SK-N-SH (cell line): ENCODE measurements around the gene MPHOSPH8. TPM values are rescaled to one million over a fixed set of nuclear protein-coding genes. Genes with fewer than 3 reads are reported as not detected.

Experiments used
- CTCF ChIA-PET: fragments of 300-600, 350-600 bp; formaldehyde crosslinking; extraction: SDS; loops from one replicate; lab custom pipeline; 2021; lab: Yijun Ruan, JAX
- POLR2A ChIA-PET: fragments of 350-600 bp; sonication (Branson Sonifier 250); formaldehyde crosslinking; extraction: SDS; loops from one replicate; lab custom pipeline; 2020; ENCODE audit warnings: antibody characterized with exemption, inconsistent platforms; lab: Yijun Ruan, JAX
- DNase-seq: peaks from one replicate; pipeline ENCODE4 v3.0.0; 2012
- H2AFZ ChIP-seq: fragments of 200-600 bp; sonication (generic); 2 replicates; pipeline ENCODE4 v1.8.1; 2016; ENCODE audit warnings: antibody characterized with exemption, mild to moderate bottlenecking, low read depth
- H3F3A ChIP-seq: fragments of 200-600 bp; sonication (generic); replicated peaks from 2 replicates; pipeline ENCODE3; 2016; ENCODE audit warnings: antibody characterized with exemption, mild to moderate bottlenecking; ENCODE audit not compliant: insufficient read depth
- H3K27ac ChIP-seq, 2 experiments: fragments of 200-500 bp in 1 of 2; fragments of 200-600 bp in 1 of 2; sonication (Bioruptor generic) in 1 of 2; sonication (generic), shearing (Covaris generic) in 1 of 2; 2 replicates each; pipeline versions ENCODE4 v1.5.1 to v1.6.1; 2014 to 2016; ENCODE audit warnings: low read depth in 2 of 2, inconsistent platforms in 1 of 2, low read length in 1 of 2, mild to moderate bottlenecking in 1 of 2, mixed read lengths in 1 of 2
- H3K27me3 ChIP-seq: fragments of 200-600 bp; sonication (generic), shearing (Covaris generic); 2 replicates; pipeline ENCODE4 v1.6.1; 2016; ENCODE audit warnings: mixed run types; ENCODE audit not compliant: insufficient read depth
- H3K36me3 ChIP-seq, 2 experiments: fragments of 200-500 bp in 1 of 2; fragments of 200-600 bp in 1 of 2; sonication (Bioruptor generic) in 1 of 2; sonication (generic) in 1 of 2; replicated peaks in 1 of 2; 2 replicates each; pipeline versions ENCODE3 to v1.5.1; 2014 to 2016; ENCODE audit warnings: low read length in 1 of 2, mild to moderate bottlenecking in 1 of 2; ENCODE audit not compliant: insufficient read depth in 2 of 2, control insufficient read depth in 1 of 2
- H3K4me1 ChIP-seq, 2 experiments: fragments of 200-500 bp in 1 of 2; fragments of 200-600 bp in 1 of 2; sonication (Bioruptor generic) in 1 of 2; sonication (generic), shearing (Covaris generic) in 1 of 2; 2 replicates each; pipeline versions ENCODE4 v1.5.1 to v1.6.1; 2014 to 2016; ENCODE audit warnings: low read depth in 1 of 2, low read length in 1 of 2, mixed run types in 1 of 2; ENCODE audit not compliant: insufficient read depth in 2 of 2, control insufficient read depth in 1 of 2
- H3K4me2 ChIP-seq: fragments of 200-600 bp; sonication (generic), shearing (Covaris generic); 2 replicates; pipeline ENCODE4 v1.6.1; 2017; ENCODE audit warnings: mixed run types
- H3K4me3 ChIP-seq, 2 experiments: fragments of 200-500 bp in 1 of 2; fragments of 200-600 bp in 1 of 2; sonication (Bioruptor generic) in 1 of 2; sonication (generic), shearing (Covaris generic) in 1 of 2; 2 replicates each; pipeline versions ENCODE4 v1.5.1 to v1.8.1; 2014 to 2016; ENCODE audit warnings: low read depth in 2 of 2, inconsistent platforms in 1 of 2, low read length in 1 of 2, mild to moderate bottlenecking in 1 of 2, mixed read lengths in 1 of 2, moderate library complexity in 1 of 2
- H3K79me2 ChIP-seq: fragments of 200-600 bp; sonication (generic); 2 replicates; pipeline ENCODE4 v1.8.1; 2017; ENCODE audit warnings: mild to moderate bottlenecking; ENCODE audit not compliant: insufficient read depth
- H3K9ac ChIP-seq: fragments of 200-600 bp; sonication (generic); 2 replicates; pipeline ENCODE4 v1.6.1; 2017; ENCODE audit warnings: mixed run types
- H3K9me2 ChIP-seq: fragments of 200-600 bp; sonication (generic); 2 replicates; pipeline ENCODE4 v1.6.1; 2017; ENCODE audit warnings: mixed run types
- H3K9me3 ChIP-seq: fragments of 200-600 bp; sonication (generic); 2 replicates; pipeline ENCODE4 v1.6.1; 2017; ENCODE audit warnings: mixed run types, mild to moderate bottlenecking, moderate library complexity
- H4K20me1 ChIP-seq: fragments of 200-600 bp; sonication (generic); 2 replicates; pipeline ENCODE4 v1.6.1; 2017; ENCODE audit warnings: mild to moderate bottlenecking, mixed run types; ENCODE audit not compliant: insufficient read depth
- ELF1 ChIP-seq: IDR thresholded peaks from 2 replicates; pipeline ENCODE4 v1.4.0; 2012
- EZH2phosphoT487 ChIP-seq: fragments of 200-600 bp; sonication (generic); IDR thresholded peaks from 2 replicates; pipeline ENCODE4 v1.6.1; 2017; ENCODE audit warnings: low read depth, mixed run types, mild to moderate bottlenecking, antibody characterized with exemption, moderate library complexity, borderline replicate concordance
- FOSL2 ChIP-seq: IDR thresholded peaks from 2 replicates; pipeline ENCODE4 v1.4.0; 2012; ENCODE audit warnings: low read depth, mild to moderate bottlenecking, moderate library complexity, borderline replicate concordance
- FOXM1 ChIP-seq: IDR thresholded peaks from 2 replicates; pipeline ENCODE4 v1.4.0; 2012; ENCODE audit warnings: low read depth, mild to moderate bottlenecking
- GABPA ChIP-seq: IDR thresholded peaks from 2 replicates; pipeline ENCODE4 v1.4.0; 2012; ENCODE audit warnings: low read depth, mild to moderate bottlenecking
- JUND ChIP-seq: IDR thresholded peaks from 2 replicates; pipeline ENCODE4 v1.4.0; 2012
- MXI1 ChIP-seq: IDR thresholded peaks from 2 replicates; pipeline ENCODE4 v1.6.1; 2012; ENCODE audit warnings: mild to moderate bottlenecking, low read depth, low read length, improper control_type of control experiment
- NRF1 ChIP-seq: IDR thresholded peaks from 2 replicates; pipeline ENCODE4 v1.6.1; 2012; ENCODE audit warnings: low read depth, mild to moderate bottlenecking, low read length
- POLR2AphosphoS5 ChIP-seq: IDR thresholded peaks from 2 replicates; pipeline ENCODE4 v1.6.1; 2012; ENCODE audit warnings: low read depth, low read length
- RCOR1 ChIP-seq: fragments of 150-350 bp; IDR thresholded peaks from 2 replicates; pipeline ENCODE4 v1.6.1; 2017; ENCODE audit warnings: antibody characterized with exemption, low read length
- RXRA ChIP-seq: IDR thresholded peaks from 2 replicates; pipeline ENCODE4 v1.4.0; 2012; ENCODE audit warnings: low read depth, mild to moderate bottlenecking, borderline replicate concordance
- SIN3A ChIP-seq: IDR thresholded peaks from 2 replicates; pipeline ENCODE4 v1.6.1; 2012; ENCODE audit warnings: low read depth, mild to moderate bottlenecking, low read length, moderate library complexity, borderline replicate concordance
- SMC3 ChIP-seq: IDR thresholded peaks from 2 replicates; pipeline ENCODE4 v1.6.1; 2012; ENCODE audit warnings: low read depth, low read length, improper control_type of control experiment
- TCF12 ChIP-seq: IDR thresholded peaks from 2 replicates; pipeline ENCODE4 v1.4.0; 2012
- TEAD4 ChIP-seq: IDR thresholded peaks from 2 replicates; pipeline ENCODE4 v1.4.0; 2012; ENCODE audit warnings: mild to moderate bottlenecking, borderline replicate concordance; ENCODE audit not compliant: insufficient read depth
- USF2 ChIP-seq: fragments of 150-350 bp; IDR thresholded peaks from 2 replicates; pipeline ENCODE4 v1.6.1; 2017; ENCODE audit warnings: antibody characterized with exemption, low read length, low read depth, borderline replicate concordance
- WGBS: methylation state at CpG from one replicate; pipeline ENCODE4 v1.1.6; 2017; ENCODE audit warnings: low lambda C conversion rate; 5-methylcytosine and 5-hydroxymethylcytosine counted together
- polyA plus RNA-seq, 3 experiments: library from polyadenylated mRNA; depleted of rRNA; stranded (reverse); fragments of >200 nt; gene quantifications; 2 replicates each; pipeline ENCODE4 v1.2.3, GENCODE V29; 2012
- TF ChIP-seq, protein P1 (sequence below): IDR thresholded peaks from 2 replicates; pipeline ENCODE4 v1.4.0; 2012; ENCODE audit warnings: low read depth

MPHOSPH8 gene
- polyA plus RNA-seq, 1 of the 3 experiments (the other 2 are of a cell fraction), result 11.1 TPM

DNA sequence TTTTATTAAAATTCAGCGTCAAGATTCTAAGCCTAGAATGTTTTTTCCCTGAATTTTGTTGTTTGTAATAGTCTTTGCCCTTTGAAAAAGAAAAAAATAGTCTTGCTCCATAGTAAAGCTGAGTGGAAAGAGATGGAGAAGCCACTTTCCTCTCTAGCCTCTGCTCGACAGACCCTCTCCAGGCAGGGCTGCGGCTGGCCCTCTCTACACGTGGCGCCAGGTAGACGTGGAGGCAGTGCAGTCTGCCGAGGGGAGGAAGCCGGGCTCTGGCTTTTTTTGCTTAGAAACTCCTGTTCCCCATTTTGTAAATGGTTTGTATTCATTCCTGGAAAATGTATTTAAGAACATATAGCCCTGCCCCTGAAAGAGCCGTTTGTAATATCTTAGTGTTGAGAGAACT, 35.3 kb downstream of the MPHOSPH8 start:
- peaks cover 57 to 65% of the 10 kb centered on the region in 2 experiments for H3K36me3 ChIP-seq
- POLR2A ChIA-PET, result no interaction called here
- CTCF ChIA-PET, result no interaction called here

GRCh38 chr13:19670147-19670546, 36.7 kb downstream of the MPHOSPH8 start:
- Histone ChIP-seq H3K9ac (no peak overlapping the region), H3K79me2 (no peaks in the 10 kb centered on the region), H3K36me3 (peaks cover 68 to 71% of the 10 kb centered on the region in 2 experiments), H3K4me1 (peaks cover 0 to 13% of the 10 kb centered on the region in 2 experiments; a peak in 1 of 4 replicates), H4K20me1 (no peaks in the 10 kb centered on the region), H3K4me3 (no peak overlapping the region), H3K27me3 (no peaks in the 10 kb centered on the region), H3K9me2 (no peaks in the 10 kb centered on the region), H3K27ac (no peak overlapping the region), H3K9me3 (no peaks in the 10 kb centered on the region), H3K4me2 (no peak overlapping the region), H2AFZ (no peak overlapping the region), H3F3A (peaks cover 11% of the 10 kb centered on the region)
- ChIA-PET POLR2A (no interaction called here), CTCF (interaction anchor here (1.2 kb wide), 1 partner anchor 148 kb away, joined by 3 read pairs; no protein-coding TSS in a partner anchor)
- 56% methylated on average over 3 of the region's 3 CpGs for WGBS
- TF ChIP-seq TCF12 (no peak), FOSL2 (no peak), MXI1 (no peak), JUND (no peak)
- no peak for DNase-seq

More for the DNA sequence above, 35.3 kb downstream of the MPHOSPH8 start:
- no peak for DNase-seq
- H3K79me2 ChIP-seq, result no peaks in the 10 kb centered on the region
- peaks cover 0 to 11% of the 10 kb centered on the region in 2 experiments; a peak in 1 of 4 replicates for H3K4me1 ChIP-seq
- H3K27ac ChIP-seq, result no peak overlapping the region
- no peaks in the 10 kb centered on the region for H4K20me1 ChIP-seq
- H3F3A ChIP-seq, result peaks cover 11% of the 10 kb centered on the region
- H2AFZ ChIP-seq, result no peak overlapping the region
- no peaks in the 10 kb centered on the region for H3K27me3 ChIP-seq
- TF ChIP-seq TEAD4 (no peak), GABPA (no peak), EZH2phosphoT487 (no peak), USF2 (no peak), POLR2AphosphoS5 (no peak), FOSL2 (no peak), TCF12 (no peak), ELF1 (no peak), SIN3A (no peak), SMC3 (no peak), MXI1 (no peak), FOXM1 (no peak), NRF1 (no peak), RXRA (no peak), RCOR1 (no peak), JUND (no peak)
- TF ChIP-seq, protein P1, sequence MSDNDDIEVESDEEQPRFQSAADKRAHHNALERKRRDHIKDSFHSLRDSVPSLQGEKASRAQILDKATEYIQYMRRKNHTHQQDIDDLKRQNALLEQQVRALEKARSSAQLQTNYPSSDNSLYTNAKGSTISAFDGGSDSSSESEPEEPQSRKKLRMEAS, result no peak
- no peak overlapping the region for H3K4me2 ChIP-seq
- no peaks in the 10 kb centered on the region for H3K9me3 ChIP-seq
- H3K4me3 ChIP-seq, result no peak overlapping the region
- WGBS, result 97% methylated on average over 9 of the region's 9 CpGs
- no peak overlapping the region for H3K9ac ChIP-seq
- H3K9me2 ChIP-seq, result no peaks in the 10 kb centered on the region
